Naive thymus-derived CD4-positive, alpha-beta T cell (primary cell): ENCODE data around the gene PPP1R10. TPM values are rescaled to one million over a fixed set of nuclear protein-coding genes. Genes with fewer than 3 reads are reported as not detected.

Experiments
- ATAC-seq: fragments of 150-1000 bp; cut with Tn5 transposase; 2 replicates; pipeline ENCODE4 v1.10.0; 2021; ENCODE audit warnings: mild to moderate bottlenecking, moderate library complexity
- CTCF ChIA-PET: fragments of 350-600 bp; sonication (Branson Sonifier 250); formaldehyde crosslinking; loops from one replicate; lab custom pipeline; 2021; ENCODE audit warnings: antibody characterized with exemption; lab: Charles Lee
- POLR2A ChIA-PET: fragments of 350-600 bp; sonication (Branson Sonifier 250); formaldehyde crosslinking; loops from one replicate; lab custom pipeline; 2021; ENCODE audit warnings: antibody characterized with exemption, inconsistent platforms; lab: Charles Lee
- DNase-seq, 9 donors: peaks; one replicate each; pipeline versions ENCODE4 v3.0.0 to v3.0.0-alpha.2; 2020 to 2022; ENCODE audit warnings: mixed read lengths in 1 of 9
- H3K27ac ChIP-seq: one replicate; pipeline ENCODE4 v1.7.0; 2013; ENCODE audit warnings: mild to moderate bottlenecking, low read depth, low read length, moderate library complexity
- H3K27me3 ChIP-seq, 2 donors: one replicate each; pipeline ENCODE4 v1.7.0; 2013; ENCODE audit warnings: low read length in 2 of 2, mild to moderate bottlenecking in 2 of 2, moderate library complexity in 2 of 2; ENCODE audit not compliant: control insufficient read depth in 2 of 2, insufficient read depth in 2 of 2
- H3K36me3 ChIP-seq, 3 experiments: 1 replicate in 2 of 3; 2 replicates in 1 of 3; pipeline ENCODE4 v1.7.0; 2013; ENCODE audit warnings: low read length in 3 of 3, mild to moderate bottlenecking in 3 of 3, moderate library complexity in 1 of 3; ENCODE audit not compliant: insufficient read depth in 3 of 3, control insufficient read depth in 2 of 3
- H3K4me1 ChIP-seq, 2 donors: one replicate each; pipeline ENCODE4 v1.7.0; 2013; ENCODE audit warnings: low read length in 2 of 2, mild to moderate bottlenecking in 2 of 2, moderate library complexity in 1 of 2; ENCODE audit not compliant: control insufficient read depth in 2 of 2, insufficient read depth in 2 of 2
- H3K4me3 ChIP-seq: 2 replicates; pipeline ENCODE4 v1.7.0; 2013; ENCODE audit warnings: mild to moderate bottlenecking, low read length
- H3K9me3 ChIP-seq, 3 experiments: 1 replicate in 2 of 3; 2 replicates in 1 of 3; pipeline ENCODE4 v1.7.0; 2013; ENCODE audit warnings: low read length in 3 of 3; ENCODE audit not compliant: control insufficient read depth in 2 of 3
- H3K27ac Mint-ChIP-seq, 9 donors: one replicate each; pipeline ENCODE4 v1.8.0; 2020 to 2022; ENCODE audit warnings: mixed read lengths in 9 of 9, mild to moderate bottlenecking in 8 of 9, moderate library complexity in 5 of 9, inconsistent platforms in 2 of 9
- H3K27me3 Mint-ChIP-seq, 5 donors: one replicate each; pipeline ENCODE4 v1.8.0; 2021 to 2022; ENCODE audit warnings: mixed read lengths in 5 of 5, mild to moderate bottlenecking in 1 of 5
- H3K36me3 Mint-ChIP-seq, 5 donors: one replicate each; pipeline ENCODE4 v1.8.0; 2020 to 2022; ENCODE audit warnings: mixed read lengths in 5 of 5, mild to moderate bottlenecking in 3 of 5, inconsistent platforms in 1 of 5
- H3K4me1 Mint-ChIP-seq, 7 donors: one replicate each; pipeline ENCODE4 v1.8.0; 2020 to 2022; ENCODE audit warnings: mixed read lengths in 7 of 7, mild to moderate bottlenecking in 3 of 7, inconsistent platforms in 1 of 7
- H3K4me3 Mint-ChIP-seq, 10 donors: one replicate each; pipeline ENCODE4 v1.8.0; 2020 to 2022; ENCODE audit warnings: mild to moderate bottlenecking in 10 of 10, mixed read lengths in 10 of 10, moderate library complexity in 6 of 10, inconsistent platforms in 2 of 10
- H3K9me3 Mint-ChIP-seq, 11 donors: one replicate each; pipeline ENCODE4 v1.8.0; 2020 to 2022; ENCODE audit warnings: mixed read lengths in 11 of 11, mild to moderate bottlenecking in 4 of 11, inconsistent platforms in 1 of 11, moderate library complexity in 1 of 11
- intact Hi-C, 2 donors: fragments of 100-400 bp; cut with micrococcal nuclease; formaldehyde crosslinking; loops; one replicate each; pipeline ENCODE4 v1.15.1; 2023
- polyA plus RNA-seq, 2 donors: library from polyadenylated mRNA; unstranded; fragments of 300-500 nt; fragmentation: Illumina TruSeq; gene quantifications; one replicate each; pipeline ENCODE4 v1.2.3, GENCODE V29; 2021
- total RNA-seq, 6 experiments: library from RNA in 5 of 6; stranded (reverse) in 5 of 6; gene quantifications; 1 replicate in 5 of 6; 2 replicates in 1 of 6; pipeline ENCODE4 v1.2.3 and lab custom pipeline; 2021 to 2026

PPP1R10 gene
- total and polyA plus RNA-seq, 7 experiments from 2014 or later = 21.6 to 286 (median 114) TPM

DNA sequence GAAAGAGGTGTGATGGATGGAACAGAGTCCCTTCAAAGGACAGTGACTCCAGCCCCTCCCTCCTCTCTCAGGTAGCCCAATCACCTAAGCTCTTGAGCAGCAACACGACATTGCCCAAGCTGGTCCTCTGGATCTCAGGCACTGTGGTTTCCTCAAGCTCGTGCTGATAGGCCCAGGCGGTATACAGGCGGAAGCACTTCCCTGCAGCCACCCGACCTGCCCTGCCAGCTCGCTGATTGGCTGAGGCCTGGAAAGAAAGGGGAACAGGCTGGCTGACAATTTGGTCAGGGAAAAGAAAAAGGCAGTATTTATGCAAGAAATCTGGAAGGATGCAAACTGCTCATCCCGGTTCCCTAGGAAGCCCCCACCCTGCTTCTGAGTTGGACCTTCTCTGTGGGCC lies 39.5 kb upstream of the PPP1R10 start:
- H3K27ac Mint-ChIP-seq = peak overlapping the region in 2 of 9 donors; percentile 53 to 77

GRCh38 chr6:30655743-30656094 lies 38.7 kb upstream of the PPP1R10 start:
- CTCF ChIA-PET = no interaction called here

More for the DNA sequence above, 39.5 kb upstream of the PPP1R10 start:
- Mint-ChIP-seq H3K36me3 (peaks cover 20 to 54% (median 38%) of the 10 kb centered on the region in 5 donors), H3K9me3 (no peaks in the 10 kb centered on the region), H3K4me3 (no peak overlapping the region), H3K4me1 (peaks cover 0 to 4% (median 0%) of the 10 kb centered on the region in 7 donors), H3K27me3 (no peaks in the 10 kb centered on the region)
- Histone ChIP-seq H3K27me3 (no peaks in the 10 kb centered on the region), H3K4me1 (no peaks in the 10 kb centered on the region), H3K9me3 (no peaks in the 10 kb centered on the region), H3K4me3 (no peak overlapping the region), H3K36me3 (peaks cover 16 to 90% (median 58%) of the 10 kb centered on the region in 3 experiments), H3K27ac (peak overlapping the region; percentile 4)
- ATAC-seq = peak; percentile 78
- CTCF ChIA-PET = no interaction called here
- intact Hi-C loops = no loop called here
- DNase-seq = no peak
- POLR2A ChIA-PET = interaction anchor here (1.0 to 1.6 kb wide), 3 partner anchors 10 to 66 kb away, joined by 3 to 6 read pairs (median 4); no protein-coding TSS in a partner anchor

DNA sequence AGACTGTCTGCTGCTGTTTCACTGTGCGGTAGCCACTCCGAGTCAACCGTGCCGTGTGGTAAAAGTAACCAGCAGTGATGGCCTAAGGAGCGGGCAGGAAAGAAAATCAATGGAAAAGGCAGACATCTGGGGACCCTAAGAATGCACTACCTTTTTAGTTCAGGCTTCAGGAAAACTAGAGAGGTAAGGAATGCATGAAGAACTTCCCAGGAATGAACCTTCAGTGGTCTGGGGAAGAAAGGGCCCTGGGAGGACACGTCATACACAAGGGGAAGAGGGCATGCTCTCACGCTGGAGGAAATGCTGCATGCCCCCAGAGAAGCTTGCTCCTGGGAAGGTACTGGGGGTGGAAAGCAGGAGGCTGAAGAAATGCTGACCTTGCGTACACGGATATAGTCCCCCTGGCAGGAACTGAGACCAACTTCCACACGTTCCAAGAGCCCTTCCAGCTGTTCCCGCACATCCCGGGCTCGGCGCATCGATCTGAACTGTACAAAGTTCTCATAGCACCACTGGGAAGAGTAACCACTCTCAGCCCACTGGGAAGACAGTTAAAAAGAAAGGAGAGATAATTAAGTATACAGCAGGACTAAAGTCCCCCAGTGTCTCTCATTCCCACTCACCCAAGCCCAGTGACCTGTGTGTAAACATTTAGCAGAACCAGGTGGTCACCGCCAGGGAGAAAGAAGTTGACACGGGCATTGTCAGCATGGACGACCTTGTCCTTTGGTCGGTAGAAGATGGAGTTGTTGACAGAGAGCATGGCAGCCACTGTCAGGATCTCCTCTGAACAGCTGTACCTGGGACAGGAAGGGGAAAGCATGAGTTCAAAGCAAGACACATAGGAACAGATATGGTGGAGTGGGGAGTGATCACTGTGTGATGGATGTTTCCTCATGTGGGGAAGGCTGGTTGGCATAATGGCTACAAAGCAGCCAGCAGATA lies 38.0 kb upstream of the PPP1R10 start:
- no peaks in the 10 kb centered on the region for H3K27me3 ChIP-seq
- DNase-seq (no peak), ATAC-seq (no peak)
- peaks cover 16 to 89% (median 58%) of the 10 kb centered on the region in 3 experiments for H3K36me3 ChIP-seq
- Mint-ChIP-seq H3K4me3 (no peak overlapping the region), H3K27ac (peak overlapping the region in 6 of 9 donors; percentile 28 to 86 (median 70)), H3K4me1 (peaks cover 0 to 5% (median 0%) of the 10 kb centered on the region in 7 donors), H3K9me3 (no peaks in the 10 kb centered on the region), H3K36me3 (peaks cover 18 to 53% (median 39%) of the 10 kb centered on the region in 5 donors), H3K27me3 (no peaks in the 10 kb centered on the region)
- no peaks in the 10 kb centered on the region for H3K4me1 ChIP-seq
- CTCF ChIA-PET = no interaction called here
- H3K9me3 ChIP-seq = no peaks in the 10 kb centered on the region
- intact Hi-C loops = no loop called here
- no peak overlapping the region for H3K27ac ChIP-seq
- H3K4me3 ChIP-seq = no peak overlapping the region
- POLR2A ChIA-PET = interaction anchor here (0.6 to 1.6 kb wide), 4 partner anchors 9 to 117 kb away, joined by 3 to 6 read pairs (median 4); no protein-coding TSS in a partner anchor

More at GRCh38 chr6:30655743-30656094, 38.7 kb upstream of the PPP1R10 start:
- peaks cover 18 to 56% (median 41%) of the 10 kb centered on the region in 5 donors for H3K36me3 Mint-ChIP-seq
- DNase-seq = no peak
- Histone ChIP-seq H3K4me1 (no peaks in the 10 kb centered on the region), H3K27me3 (no peaks in the 10 kb centered on the region), H3K4me3 (no peak overlapping the region), H3K36me3 (peaks cover 16 to 93% (median 60%) of the 10 kb centered on the region in 3 experiments), H3K9me3 (no peaks in the 10 kb centered on the region), H3K27ac (no peak overlapping the region)
- intact Hi-C loops = no loop called here
- H3K4me1 Mint-ChIP-seq = peaks cover 0 to 5% (median 0%) of the 10 kb centered on the region in 7 donors
- no peaks in the 10 kb centered on the region for H3K9me3 Mint-ChIP-seq
- peak overlapping the region in 6 of 9 donors; percentile 28 to 86 (median 70) for H3K27ac Mint-ChIP-seq
- no peak for ATAC-seq
- POLR2A ChIA-PET = interaction anchor here (0.6 to 1.6 kb wide), 4 partner anchors 10 to 67 kb away, joined by 3 to 6 read pairs (median 4); no protein-coding TSS in a partner anchor
- H3K4me3 Mint-ChIP-seq = no peak overlapping the region
- H3K27me3 Mint-ChIP-seq = no peaks in the 10 kb centered on the region

DNA sequence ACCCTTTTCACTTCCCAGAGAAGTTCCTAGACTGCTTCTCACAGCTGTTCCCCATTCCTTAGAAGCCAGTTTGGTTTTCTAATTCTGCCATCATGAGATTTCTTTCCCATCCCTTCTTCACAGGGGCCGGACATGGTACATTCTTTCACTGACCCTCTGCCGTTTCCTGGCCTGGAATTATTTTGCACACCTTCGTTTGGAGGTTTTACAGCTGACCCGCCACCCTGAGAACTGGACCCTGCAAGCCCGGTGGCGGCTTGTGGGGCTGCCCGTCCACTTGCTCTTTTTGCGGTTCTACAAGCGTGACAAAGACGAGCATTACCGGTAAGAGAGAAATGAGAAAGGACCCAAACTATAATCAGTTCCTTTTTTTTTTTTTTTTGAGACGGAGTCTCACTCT lies 34.1 kb upstream of the PPP1R10 start:
- Mint-ChIP-seq H3K4me1 (peaks cover 7 to 21% (median 14%) of the 10 kb centered on the region in 7 donors), H3K9me3 (no peaks in the 10 kb centered on the region), H3K27ac (peak overlapping the region in 4 of 9 donors; percentile 16 to 78 (median 50)), H3K4me3 (peak overlapping the region in 3 of 10 donors; percentile 21 to 59 (median 44)), H3K27me3 (no peaks in the 10 kb centered on the region), H3K36me3 (peaks cover 12 to 31% (median 17%) of the 10 kb centered on the region in 5 donors)
- ChIA-PET POLR2A (interaction anchor here (0.7 to 2.8 kb wide), 7 partner anchors 10 to 60 kb away, joined by 3 to 12 read pairs (median 4); partner anchors contain the start of gene DHX16), CTCF (interaction anchor here (0.6 kb wide), 1 partner anchor 21 kb away, joined by 3 read pairs; no protein-coding TSS in a partner anchor)
- H3K27ac ChIP-seq = peak overlapping the region; percentile 30
- DNase-seq = no peak
- ATAC-seq = no peak
- no peaks in the 10 kb centered on the region for H3K27me3 ChIP-seq
- no peak overlapping the region for H3K4me3 ChIP-seq
- peaks cover 11 to 14% of the 10 kb centered on the region in 2 donors for H3K4me1 ChIP-seq
- intact Hi-C loops = no loop called here
- peaks cover 10 to 60% (median 40%) of the 10 kb centered on the region in 3 experiments for H3K36me3 ChIP-seq
- H3K9me3 ChIP-seq = no peaks in the 10 kb centered on the region

DNA sequence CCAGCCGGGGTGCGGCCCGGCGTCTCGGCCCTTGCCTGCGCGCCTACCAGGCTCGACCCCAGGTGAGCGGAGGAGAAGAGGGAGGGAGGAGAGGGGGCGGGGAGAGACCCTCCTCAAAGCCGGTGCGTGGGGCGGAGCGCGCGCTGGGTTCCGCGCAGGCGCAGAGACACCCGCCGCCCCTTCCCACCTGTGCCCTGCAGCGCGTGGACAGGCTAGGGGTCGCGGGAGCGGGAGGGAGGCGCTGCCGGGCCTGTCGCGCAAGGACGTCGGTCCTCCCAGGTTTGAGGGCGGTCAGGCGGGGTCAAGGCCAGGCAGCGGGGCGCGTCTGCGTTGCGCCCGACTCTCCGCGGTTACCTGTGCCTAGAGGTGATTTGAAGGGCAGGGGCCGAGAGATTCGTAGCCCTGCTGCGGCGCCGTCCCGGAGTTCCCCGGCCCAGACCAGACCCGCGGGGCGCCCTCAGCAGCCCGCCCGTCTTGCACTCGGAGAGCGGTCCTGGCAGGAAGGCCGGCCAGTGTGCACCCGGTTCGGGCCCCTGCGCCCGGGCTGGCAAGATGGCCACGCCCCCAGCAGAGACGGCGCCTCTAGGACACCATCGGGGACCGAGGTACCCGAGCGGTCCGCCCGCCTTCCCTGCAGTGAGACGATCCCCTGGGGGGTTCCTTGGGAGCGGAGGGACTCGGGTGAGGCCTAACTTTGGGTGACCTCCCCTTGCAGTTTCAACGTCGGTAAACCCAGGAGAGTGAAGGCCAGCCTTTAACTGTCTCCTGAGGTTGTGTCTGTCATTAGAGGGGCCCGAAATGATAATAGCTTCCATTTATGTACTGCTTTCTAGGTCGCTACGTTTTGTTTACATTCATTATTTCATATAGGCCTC lies 30.4 kb upstream of the PPP1R10 start:
- Histone ChIP-seq H3K4me1 (peaks cover 11 to 17% of the 10 kb centered on the region in 2 donors), H3K27me3 (no peaks in the 10 kb centered on the region), H3K36me3 (peaks cover 0 to 35% (median 14%) of the 10 kb centered on the region in 3 experiments), H3K9me3 (no peaks in the 10 kb centered on the region), H3K4me3 (peak overlapping the region; percentile 93), H3K27ac (peak overlapping the region; percentile 91)
- Mint-ChIP-seq H3K9me3 (no peaks in the 10 kb centered on the region), H3K4me3 (peak overlapping the region; percentile 82 to 93 (median 88)), H3K4me1 (peaks cover 24 to 37% (median 28%) of the 10 kb centered on the region in 7 donors), H3K27ac (peak overlapping the region; percentile 79 to 93 (median 91)), H3K27me3 (no peaks in the 10 kb centered on the region), H3K36me3 (peaks cover 0 to 13% (median 10%) of the 10 kb centered on the region in 5 donors)
- intact Hi-C loops = loop anchor here (1.0 to 5.0 kb wide), 9 partner anchors 21 to 510 kb away; partner anchors contain the start of genes ABCF1 (in 2 of the 2), ATAT1 (in 2 of the 2), DHX16 (in 2 of the 2) and MDC1 (in 2 of the 2)
- ChIA-PET POLR2A (interaction anchor here (0.6 to 3.8 kb wide), 13 partner anchors 10 to 159 kb away, joined by 3 to 22 read pairs (median 3); partner anchors contain the start of genes DHX16, MDC1, MRPS18B and PPP1R10), CTCF (interaction anchor here (0.6 to 1.0 kb wide), 2 partner anchors 18 to 58 kb away, joined by 3 read pairs; no protein-coding TSS in a partner anchor)
- DNase-seq (peak in 7 of 9 donors; percentile 46 to 88 (median 68)), ATAC-seq (peak; percentile 79)
